HL-60 (cell line): ENCODE measurements around the gene EEF1AKMT3.
A peak's percentile ranks its signal among the peaks of the same experiment; 100 is the strongest.

ENCODE experiments used
- DNase-seq, 2 experiments: peaks; one replicate each; pipeline ENCODE4 v3.0.0-alpha.2; 2010 to 2020; ENCODE audit warnings: low read depth in 1 of 2, low spot score in 1 of 2
- H3K27ac ChIP-seq: fragments of 250-450 bp; sonication (Bioruptor Pico); replicated peaks from 2 replicates; pipeline ENCODE4 v1.5.1; 2020; ENCODE audit warnings: mild to moderate bottlenecking, moderate library complexity
- H3K27me3 ChIP-seq: fragments of 250-450 bp; sonication (Bioruptor Pico); 2 replicates; pipeline ENCODE4 v1.5.1; 2021; ENCODE audit warnings: mild to moderate bottlenecking, moderate library complexity; ENCODE audit not compliant: insufficient read depth, poor library complexity, severe bottlenecking
- H3K4me3 ChIP-seq: replicated peaks from 2 replicates; pipeline ENCODE4 v1.5.1; 2011; ENCODE audit warnings: mild to moderate bottlenecking, control low read depth, low read length; ENCODE audit not compliant: insufficient read depth
- CTCF ChIP-seq: IDR thresholded peaks from one replicate; pipeline ENCODE4 v1.5.1; 2011; ENCODE audit warnings: low read length, control low read depth, inconsistent platforms; ENCODE audit not compliant: insufficient read depth
- GABPA ChIP-seq: IDR thresholded peaks from 2 replicates; pipeline ENCODE4 v1.6.1; 2012; ENCODE audit warnings: low read depth
- POLR2AphosphoS5 ChIP-seq: IDR thresholded peaks from 2 replicates; pipeline ENCODE4 v1.6.1; 2012; ENCODE audit warnings: low read depth
- REST ChIP-seq: IDR thresholded peaks from 2 replicates; pipeline ENCODE4 v1.6.1; 2012; ENCODE audit warnings: low read depth; ENCODE audit not compliant: insufficient replicate concordance
- SPI1 ChIP-seq: IDR thresholded peaks from 2 replicates; pipeline ENCODE4 v1.6.1; 2012; ENCODE audit warnings: low read depth, mild to moderate bottlenecking, borderline replicate concordance

Gene EEF1AKMT3

GRCh38 chr12:57741844-57742738 is 30.3 kb upstream of the EEF1AKMT3 start:
- H3K27me3 ChIP-seq: no peaks in the 10 kb centered on the region
- peak overlapping the region; percentile 59 for H3K4me3 ChIP-seq
- TF ChIP-seq CTCF: peak; percentile 52
- no peak for TF ChIP-seq POLR2AphosphoS5
- peak; percentile 73 to 88 for DNase-seq
- H3K27ac ChIP-seq: peak overlapping the region; percentile 52

- peak overlapping the region; percentile 84 for H3K27ac ChIP-seq
- DNase-seq: no peak
- no peaks in the 10 kb centered on the region for H3K27me3 ChIP-seq
- H3K4me3 ChIP-seq: no peak overlapping the region
- TF ChIP-seq POLR2AphosphoS5 (no peak), SPI1 (no peak), REST (no peak), CTCF (no peak), GABPA (no peak)
These were observed 28.6 kb upstream of the EEF1AKMT3 start for GRCh38 chr12:57743769-57744168.

GRCh38 chr12:57744194-57744776 is 28.1 kb upstream of the EEF1AKMT3 start:
- DNase-seq: peak; percentile 78 to 89
- peak overlapping the region; percentile 84 for H3K27ac ChIP-seq

GRCh38 chr12:57744777-57745484 is 27.5 kb upstream of the EEF1AKMT3 start, which contains the start of gene TSPAN31:
Gene TSPAN31, plus strand, starts transcription at chr12:57745039. Its CDS starts 116 bp downstream, at chr12:57745155.
- Histone ChIP-seq H3K4me3 (peak within 1 kb of the TSS; percentile 54), H3K27ac (peak within 1 kb of the TSS; percentile 84), H3K27me3 (no peaks in the 10 kb centered on the region)
- DNase-seq: peak; percentile 90 to 99
- TF ChIP-seq SPI1 (no peak), POLR2AphosphoS5 (no peak), GABPA (peak; percentile 67)

More at GRCh38 chr12:57744194-57744776, 28.1 kb upstream of the EEF1AKMT3 start:
- Histone ChIP-seq H3K27me3 (no peaks in the 10 kb centered on the region), H3K4me3 (peak overlapping the region; percentile 54)
- TF ChIP-seq GABPA (no peak), POLR2AphosphoS5 (no peak)

GRCh38 chr12:57745485-57745881 is 26.9 kb upstream of the EEF1AKMT3 start:
- peak; percentile 92 for TF ChIP-seq POLR2AphosphoS5
- no peak for TF ChIP-seq CTCF
- Histone ChIP-seq H3K27ac (peak overlapping the region; percentile 84), H3K27me3 (no peaks in the 10 kb centered on the region), H3K4me3 (peak overlapping the region; percentile 54)
- DNase-seq: no peak
